K562 (cell line): ENCODE measurements around the gene NUDT22. TPM values are rescaled to one million over a fixed set of nuclear protein-coding genes. Genes with fewer than 3 reads are reported as not detected.

Experiments used
- ARID1B ChIP-seq: fragments of 450-650 bp; IDR thresholded peaks from 2 replicates; pipeline ENCODE4 v1.6.1; 2016; ENCODE audit warnings: antibody characterized with exemption, mild to moderate bottlenecking, inconsistent platforms
- BCL6 ChIP-seq: fragments of 250-450 bp; sonication (Bioruptor Pico); IDR thresholded peaks from 2 replicates; pipeline ENCODE4 v1.4.0; 2020
- CXXC5 ChIP-seq: fragments of 250-450 bp; sonication (Bioruptor Pico); IDR thresholded peaks from 2 replicates; pipeline ENCODE4 v1.8.0; 2022; ENCODE audit warnings: inconsistent platforms, mild to moderate bottlenecking, moderate library complexity
- FOSL1 ChIP-seq: fragments of 200-800 bp; sonication (Bioruptor generic); conservative IDR thresholded peaks from 2 replicates; pipeline ENCODE4 v1.6.1; 2016; ENCODE audit warnings: missing genetic modification characterization, missing compliant biosample characterization
- HNRNPH1 ChIP-seq: fragments of 200-400 bp; formaldehyde crosslinking; optimal IDR thresholded peaks from 2 replicates; pipeline ENCODE3; 2017; ENCODE audit warnings: low read depth, mild to moderate bottlenecking, low read length, moderate library complexity
- NFE2 ChIP-seq: IDR thresholded peaks from 2 replicates; pipeline ENCODE4 v1.6.1; 2014; ENCODE audit warnings: antibody characterized with exemption, low read depth
- PCBP1 ChIP-seq: fragments of 200-400 bp; formaldehyde crosslinking; IDR thresholded peaks from 2 replicates; pipeline ENCODE4 v1.6.1; 2018; ENCODE audit warnings: mild to moderate bottlenecking, low read depth, low read length; ENCODE audit not compliant: poor library complexity, severe bottlenecking
- PML ChIP-seq: IDR thresholded peaks from 2 replicates; pipeline ENCODE4 v1.6.1; 2012; ENCODE audit warnings: low read length, inconsistent platforms
- POLR3G ChIP-seq: IDR thresholded peaks from 2 replicates; pipeline ENCODE4 v1.6.1; 2011; ENCODE audit not compliant: insufficient read length, insufficient replicate concordance; ENCODE audit errors: extremely low read depth
- PYGO2 ChIP-seq: fragments of 450-650 bp; IDR thresholded peaks from 2 replicates; pipeline ENCODE4 v1.6.1; 2016; ENCODE audit warnings: mild to moderate bottlenecking, missing genetic modification characterization, moderate library complexity, missing compliant biosample characterization
- RAD51 ChIP-seq: fragments of 450-650 bp; IDR thresholded peaks from 2 replicates; pipeline ENCODE4 v1.7.1; 2016; ENCODE audit warnings: low read depth, mild to moderate bottlenecking, borderline replicate concordance
- SETDB1 ChIP-seq: IDR thresholded peaks from one replicate; pipeline ENCODE4 v1.6.1; 2012; ENCODE audit warnings: low read length, control low read depth, inconsistent platforms
- SLC30A9 ChIP-seq: fragments of 250-450 bp; sonication (Bioruptor Pico); IDR thresholded peaks from 2 replicates; pipeline ENCODE4 v1.8.0; 2022; ENCODE audit warnings: mild to moderate bottlenecking, moderate library complexity
- ZFP1 ChIP-seq: fragments of 450-650 bp; formaldehyde crosslinking; IDR thresholded peaks from 2 replicates; pipeline ENCODE4 v1.4.0; 2020; ENCODE audit warnings: mild to moderate bottlenecking, mixed read lengths
- ZNF282 ChIP-seq: sonication (generic); formaldehyde crosslinking; IDR thresholded peaks from 2 replicates; pipeline ENCODE4 v1.8.1; 2023; ENCODE audit warnings: missing genetic modification reagents
- ZNF3 ChIP-seq: fragments of 250-450 bp; sonication (Bioruptor Pico); IDR thresholded peaks from 2 replicates; pipeline ENCODE4 v1.5.0; 2021; ENCODE audit warnings: mild to moderate bottlenecking, moderate library complexity
- ZNF431 ChIP-seq: sonication (generic); formaldehyde crosslinking; IDR thresholded peaks from 2 replicates; pipeline ENCODE4 v1.8.0; 2022; ENCODE audit warnings: mild to moderate bottlenecking, missing genetic modification reagents
- ZNF589 ChIP-seq: fragments of 200-800 bp; sonication (Bioruptor generic); IDR thresholded peaks from 2 replicates; pipeline ENCODE4 v1.6.1; 2016; ENCODE audit warnings: low read depth, missing genetic modification characterization, missing compliant biosample characterization
- polyA plus RNA-seq, 8 experiments: library from polyadenylated mRNA; depleted of rRNA in 4 of 8; stranded (reverse) in 5 of 8; unstranded in 3 of 8; fragments of >200 nt; fragmentation: Nextera tagmentation in 2 of 8; fragmentation: Illumina TruSeq in 1 of 8; extraction: Ambion mirVana in 2 of 8; extraction: Trizol in 1 of 8; gene quantifications; 2 replicates each; pipeline versions ENCODE4 v1.2.1 to v1.2.3, GENCODE V29; 2011 to 2014; ENCODE audit warnings: inconsistent platforms in 1 of 8, missing spikeins in 1 of 8
- total RNA-seq, 7 experiments: library from RNA; depleted of rRNA in 6 of 7; stranded (reverse); fragments of >200 nt in 6 of 7; fragmentation: Illumina TruSeq in 2 of 7; extraction: Trizol in 2 of 7; gene quantifications; 2 replicates each; pipeline versions ENCODE4 v1.2.1 to v1.2.3, GENCODE V29; 2011 to 2021; ENCODE audit warnings: low replicate concordance in 1 of 7
- TF ChIP-seq, protein P1 (sequence below), 2 experiments: fragments of 450-650 bp in 1 of 2; IDR thresholded peaks; 2 replicates each; pipeline ENCODE4 v1.6.1; 2011 to 2017; ENCODE audit warnings: low read depth in 2 of 2, antibody characterized with exemption in 1 of 2, borderline replicate concordance in 1 of 2, low read length in 1 of 2, mild to moderate bottlenecking in 1 of 2, mixed read lengths in 1 of 2; ENCODE audit not compliant: control insufficient read depth in 1 of 2
- TF ChIP-seq, protein P2 (sequence below): fragments of 450-650 bp; IDR thresholded peaks from 2 replicates; pipeline ENCODE4 v1.6.1; 2018; ENCODE audit warnings: mild to moderate bottlenecking, low read depth; ENCODE audit not compliant: partially characterized antibody
- TF ChIP-seq, protein P3 (sequence below): fragments of 450-650 bp; IDR thresholded peaks from 2 replicates; pipeline ENCODE4 v1.7.1; 2018; ENCODE audit warnings: mild to moderate bottlenecking, low read depth; ENCODE audit not compliant: partially characterized antibody

The NUDT22 gene
- total and polyA plus RNA-seq, 9 of the 15 experiments (the other 6 are each of a cell fraction or from before 2014, with no cell fraction given), result 6.3 to 92.6 (median 37.4) TPM

DNA sequence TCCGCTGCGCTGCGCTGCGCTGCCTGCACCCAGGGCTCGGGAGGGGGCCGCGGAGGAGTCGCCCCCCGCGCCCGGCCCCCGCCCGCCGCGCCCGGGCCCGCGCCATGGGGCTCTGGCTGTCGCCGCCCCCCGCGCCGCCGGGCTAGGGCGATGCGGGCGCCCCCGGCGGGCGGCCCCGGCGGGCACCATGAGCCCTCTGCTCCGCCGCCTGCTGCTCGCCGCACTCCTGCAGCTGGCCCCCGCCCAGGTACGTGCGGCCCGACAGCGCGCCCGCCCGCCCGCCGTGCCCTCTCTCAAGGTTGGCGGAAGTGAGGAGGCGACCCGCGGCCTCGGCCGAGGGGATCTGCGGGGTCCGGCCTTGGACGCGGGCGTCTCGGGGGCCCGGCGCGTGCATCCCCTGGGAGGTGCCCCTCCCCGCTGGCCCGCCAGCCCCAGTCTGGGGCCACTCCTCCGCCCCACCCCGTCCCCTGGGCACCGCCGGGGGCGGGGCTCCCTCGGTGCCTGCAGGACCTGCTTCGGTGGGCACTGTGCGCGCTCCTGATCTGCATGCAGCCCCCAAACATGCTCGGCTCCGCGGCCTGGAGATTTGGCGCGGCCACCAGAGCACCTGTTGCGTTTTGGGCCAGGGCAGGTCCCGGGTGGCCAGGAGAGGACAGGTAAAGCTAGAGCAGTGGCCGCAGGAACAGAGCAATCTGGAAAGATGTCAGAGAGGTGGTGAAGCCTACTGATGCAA, 8.7 kb downstream of the NUDT22 start (continued):
- TF ChIP-seq, protein P1, sequence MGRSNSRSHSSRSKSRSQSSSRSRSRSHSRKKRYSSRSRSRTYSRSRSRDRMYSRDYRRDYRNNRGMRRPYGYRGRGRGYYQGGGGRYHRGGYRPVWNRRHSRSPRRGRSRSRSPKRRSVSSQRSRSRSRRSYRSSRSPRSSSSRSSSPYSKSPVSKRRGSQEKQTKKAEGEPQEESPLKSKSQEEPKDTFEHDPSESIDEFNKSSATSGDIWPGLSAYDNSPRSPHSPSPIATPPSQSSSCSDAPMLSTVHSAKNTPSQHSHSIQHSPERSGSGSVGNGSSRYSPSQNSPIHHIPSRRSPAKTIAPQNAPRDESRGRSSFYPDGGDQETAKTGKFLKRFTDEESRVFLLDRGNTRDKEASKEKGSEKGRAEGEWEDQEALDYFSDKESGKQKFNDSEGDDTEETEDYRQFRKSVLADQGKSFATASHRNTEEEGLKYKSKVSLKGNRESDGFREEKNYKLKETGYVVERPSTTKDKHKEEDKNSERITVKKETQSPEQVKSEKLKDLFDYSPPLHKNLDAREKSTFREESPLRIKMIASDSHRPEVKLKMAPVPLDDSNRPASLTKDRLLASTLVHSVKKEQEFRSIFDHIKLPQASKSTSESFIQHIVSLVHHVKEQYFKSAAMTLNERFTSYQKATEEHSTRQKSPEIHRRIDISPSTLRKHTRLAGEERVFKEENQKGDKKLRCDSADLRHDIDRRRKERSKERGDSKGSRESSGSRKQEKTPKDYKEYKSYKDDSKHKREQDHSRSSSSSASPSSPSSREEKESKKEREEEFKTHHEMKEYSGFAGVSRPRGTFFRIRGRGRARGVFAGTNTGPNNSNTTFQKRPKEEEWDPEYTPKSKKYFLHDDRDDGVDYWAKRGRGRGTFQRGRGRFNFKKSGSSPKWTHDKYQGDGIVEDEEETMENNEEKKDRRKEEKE (IDR thresholded peaks at IDR 0.05; ENCODE audit: borderline replicate concordance in 1 of 2, control insufficient read depth in 1 of 2, low read depth in 2 of 2, low read length in 1 of 2), result no peak
- no peak for TF ChIP-seq POLR3G
- no peak for TF ChIP-seq HNRNPH1
- no peak for TF ChIP-seq ZNF431 (CRISPR knock-in tag)
- TF ChIP-seq, protein P2, sequence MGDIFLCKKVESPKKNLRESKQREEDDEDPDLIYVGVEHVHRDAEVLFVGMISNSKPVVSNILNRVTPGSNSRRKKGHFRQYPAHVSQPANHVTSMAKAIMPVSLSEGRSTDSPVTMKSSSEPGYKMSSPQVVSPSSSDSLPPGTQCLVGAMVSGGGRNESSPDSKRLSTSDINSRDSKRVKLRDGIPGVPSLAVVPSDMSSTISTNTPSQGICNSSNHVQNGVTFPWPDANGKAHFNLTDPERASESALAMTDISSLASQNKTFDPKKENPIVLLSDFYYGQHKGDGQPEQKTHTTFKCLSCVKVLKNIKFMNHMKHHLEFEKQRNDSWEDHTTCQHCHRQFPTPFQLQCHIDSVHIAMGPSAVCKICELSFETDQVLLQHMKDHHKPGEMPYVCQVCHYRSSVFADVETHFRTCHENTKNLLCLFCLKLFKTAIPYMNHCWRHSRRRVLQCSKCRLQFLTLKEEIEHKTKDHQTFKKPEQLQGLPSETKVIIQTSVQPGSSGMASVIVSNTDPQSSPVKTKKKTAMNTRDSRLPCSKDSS, result no peak
- TF ChIP-seq ZNF589 (CRISPR knock-in tag), result no peak
- TF ChIP-seq ZNF282 (CRISPR knock-in tag), result no peak
- TF ChIP-seq CXXC5 (CRISPR knock-in tag), result peak; percentile 20; the same call in 1 of the 2 replicates
- TF ChIP-seq, protein P3, sequence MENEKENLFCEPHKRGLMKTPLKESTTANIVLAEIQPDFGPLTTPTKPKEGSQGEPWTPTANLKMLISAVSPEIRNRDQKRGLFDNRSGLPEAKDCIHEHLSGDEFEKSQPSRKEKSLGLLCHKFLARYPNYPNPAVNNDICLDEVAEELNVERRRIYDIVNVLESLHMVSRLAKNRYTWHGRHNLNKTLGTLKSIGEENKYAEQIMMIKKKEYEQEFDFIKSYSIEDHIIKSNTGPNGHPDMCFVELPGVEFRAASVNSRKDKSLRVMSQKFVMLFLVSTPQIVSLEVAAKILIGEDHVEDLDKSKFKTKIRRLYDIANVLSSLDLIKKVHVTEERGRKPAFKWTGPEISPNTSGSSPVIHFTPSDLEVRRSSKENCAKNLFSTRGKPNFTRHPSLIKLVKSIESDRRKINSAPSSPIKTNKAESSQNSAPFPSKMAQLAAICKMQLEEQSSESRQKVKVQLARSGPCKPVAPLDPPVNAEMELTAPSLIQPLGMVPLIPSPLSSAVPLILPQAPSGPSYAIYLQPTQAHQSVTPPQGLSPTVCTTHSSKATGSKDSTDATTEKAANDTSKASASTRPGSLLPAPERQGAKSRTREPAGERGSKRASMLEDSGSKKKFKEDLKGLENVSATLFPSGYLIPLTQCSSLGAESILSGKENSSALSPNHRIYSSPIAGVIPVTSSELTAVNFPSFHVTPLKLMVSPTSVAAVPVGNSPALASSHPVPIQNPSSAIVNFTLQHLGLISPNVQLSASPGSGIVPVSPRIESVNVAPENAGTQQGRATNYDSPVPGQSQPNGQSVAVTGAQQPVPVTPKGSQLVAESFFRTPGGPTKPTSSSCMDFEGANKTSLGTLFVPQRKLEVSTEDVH, result no peak
- no peak for TF ChIP-seq PYGO2 (tag)
- no peak for TF ChIP-seq SETDB1
- TF ChIP-seq ARID1B, result no peak
- no peak for TF ChIP-seq RAD51
- no peak for TF ChIP-seq ZNF3 (CRISPR knock-in tag)
- no peak for TF ChIP-seq NFE2
- TF ChIP-seq BCL6 (CRISPR knock-in tag), result no peak
- no peak for TF ChIP-seq FOSL1 (tag)
- no peak for TF ChIP-seq PCBP1
- no peak for TF ChIP-seq ZFP1
- TF ChIP-seq SLC30A9, result no peak
- no peak for TF ChIP-seq PML
